Daoy (cell line): Measurements from ENCODE around the gene WDR89. TPM values are rescaled to one million over a fixed set of nuclear protein-coding genes. Genes with fewer than 3 reads are reported as not detected.
"Not testable (repeated sequence)": the region's sequence is repeated elsewhere in the genome, so short reads cannot be mapped to it uniquely, and the experiment has no call there.

Experiments used
- DNase-seq: peaks from one replicate; pipeline ENCODE4 v3.0.0-alpha.2; 2015; ENCODE audit warnings: low read depth
- total RNA-seq: library from RNA; depleted of rRNA; stranded (reverse); fragments of >200 nt; shearing (Covaris generic); gene quantifications from 2 replicates; pipeline ENCODE4 v1.2.3, GENCODE V29; 2014; rRNA removed

The WDR89 gene
- 29.3 and 32.8 TPM in 2 replicates for total RNA-seq

DNA sequence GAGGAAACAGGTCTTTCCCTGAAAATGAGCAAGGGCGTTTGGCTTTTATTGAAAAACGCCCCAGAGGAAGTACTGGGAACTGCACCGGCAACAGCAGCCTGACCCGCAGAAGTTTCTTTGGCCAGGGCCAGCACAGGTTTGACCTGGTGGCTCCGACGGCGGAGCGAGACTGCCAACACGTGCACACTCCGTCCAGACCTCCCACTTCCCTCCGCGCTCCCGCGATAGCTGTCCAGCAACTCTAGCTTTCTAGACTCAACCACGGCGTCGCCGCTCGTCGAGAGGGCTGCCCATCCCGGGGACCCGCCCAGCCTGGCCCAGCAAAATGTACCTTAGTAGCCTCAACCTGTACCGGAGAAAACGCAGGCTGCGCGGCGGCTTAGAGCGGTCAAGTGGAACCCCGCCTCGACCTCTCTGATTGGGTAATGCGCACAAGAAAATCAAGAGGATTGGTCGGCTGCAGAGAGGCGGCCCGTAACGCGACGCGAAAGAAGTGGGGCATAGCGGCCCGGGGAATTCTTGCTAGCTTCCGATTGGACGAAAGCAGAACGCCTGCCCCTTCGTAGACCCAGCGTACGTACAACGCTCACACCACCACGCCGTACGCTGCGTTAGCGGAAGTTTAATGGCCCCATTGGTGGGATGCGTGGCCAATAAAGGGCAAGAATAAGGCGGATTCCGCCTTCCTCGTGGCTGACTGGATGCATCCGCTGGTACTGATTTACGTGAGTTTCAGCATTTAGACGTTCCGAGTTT is at the start of gene WDR89:
Gene WDR89 (minus strand): TSS at position 399 of the 756 bp plus-strand sequence. CDS start 41,929 bp downstream, outside the sequence.
- peak; percentile 100 for DNase-seq

GRCh38 chr14:63689132-63689531 is 47.5 kb upstream of the WDR89 start:
- no peak for DNase-seq

DNA sequence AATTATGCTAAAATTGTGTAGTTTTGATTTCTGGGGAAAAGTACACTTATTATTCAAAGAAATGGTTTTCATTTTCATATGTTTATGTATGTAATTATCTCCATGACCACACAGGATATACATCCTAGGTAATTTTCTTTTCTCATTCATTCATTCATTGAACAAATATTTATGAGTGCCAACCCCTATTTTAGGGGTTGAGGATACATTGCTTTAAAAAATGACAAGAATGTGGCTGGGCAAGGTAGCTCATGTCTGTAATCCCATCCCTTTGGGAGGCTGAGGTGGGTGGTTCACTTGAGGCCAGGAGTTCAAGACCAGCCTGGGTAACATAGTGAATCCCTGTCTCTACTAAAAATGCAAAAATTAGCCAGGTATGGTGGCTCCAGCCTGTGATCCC is 45.3 kb upstream of the WDR89 start:
- DNase-seq, result no peak

DNA sequence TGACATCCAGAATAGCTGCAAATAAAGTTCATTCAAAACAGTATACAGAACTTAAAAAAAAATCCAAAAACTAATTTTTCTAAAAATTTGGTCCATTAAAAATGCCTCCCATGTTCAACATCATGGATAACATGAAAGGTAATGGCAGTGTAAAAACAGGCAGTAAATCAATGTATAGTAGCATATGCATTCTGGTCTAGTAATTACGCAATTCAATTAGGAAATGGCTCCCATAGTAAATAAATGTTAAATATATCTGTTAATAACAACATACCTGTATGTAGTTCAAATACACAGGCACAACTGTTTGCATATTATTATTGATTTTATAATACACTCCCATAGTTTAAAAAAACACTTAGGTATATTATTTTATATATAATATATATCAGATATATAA is 43.7 kb upstream of the WDR89 start:
- no peak for DNase-seq

GRCh38 chr14:63682727-63683593 is 41.3 kb upstream of the WDR89 start:
- DNase-seq, result no peak

DNA sequence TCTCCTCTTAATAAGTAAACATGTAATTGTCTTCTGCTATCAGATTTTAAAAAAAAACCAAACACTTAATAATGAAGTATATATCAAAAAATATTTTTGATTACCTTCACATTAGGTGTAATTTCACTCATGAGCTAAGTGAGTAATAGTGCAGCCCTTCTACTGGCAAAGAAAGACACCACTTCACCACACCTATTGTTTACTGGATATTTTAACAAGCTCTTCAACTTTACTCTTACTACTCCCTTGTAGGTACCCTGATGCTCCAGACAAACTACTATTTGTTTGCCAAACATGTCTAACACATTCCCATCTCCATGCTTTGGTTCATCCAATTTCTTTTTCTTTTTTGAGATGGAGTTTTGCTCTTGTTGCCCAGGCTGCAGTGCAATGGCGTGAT is 36.9 kb upstream of the WDR89 start:
- DNase-seq, result no peak

- peak; percentile 39 for DNase-seq
Observed at GRCh38 chr14:63677891-63678379, 36.3 kb upstream of the WDR89 start.

DNA sequence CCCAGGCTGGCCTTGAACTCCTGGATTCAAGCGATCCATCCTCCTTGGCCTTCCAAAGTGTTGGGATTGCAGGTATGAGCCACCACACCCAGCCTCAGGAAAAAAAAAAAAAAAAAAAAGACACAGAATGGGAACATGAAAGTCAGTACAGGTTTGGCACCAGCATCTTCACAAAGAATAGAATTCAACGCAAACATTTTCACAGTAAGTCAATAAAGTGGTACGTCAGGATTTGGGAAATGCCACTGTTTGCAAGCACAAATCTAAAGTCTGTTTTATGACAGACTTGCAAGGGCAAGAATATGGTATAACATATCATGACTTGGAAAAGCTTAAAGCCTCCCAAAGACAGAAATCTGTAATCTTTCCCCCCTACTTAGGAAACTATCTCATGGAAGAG is 34.9 kb upstream of the WDR89 start:
- DNase-seq, result no peak

DNA sequence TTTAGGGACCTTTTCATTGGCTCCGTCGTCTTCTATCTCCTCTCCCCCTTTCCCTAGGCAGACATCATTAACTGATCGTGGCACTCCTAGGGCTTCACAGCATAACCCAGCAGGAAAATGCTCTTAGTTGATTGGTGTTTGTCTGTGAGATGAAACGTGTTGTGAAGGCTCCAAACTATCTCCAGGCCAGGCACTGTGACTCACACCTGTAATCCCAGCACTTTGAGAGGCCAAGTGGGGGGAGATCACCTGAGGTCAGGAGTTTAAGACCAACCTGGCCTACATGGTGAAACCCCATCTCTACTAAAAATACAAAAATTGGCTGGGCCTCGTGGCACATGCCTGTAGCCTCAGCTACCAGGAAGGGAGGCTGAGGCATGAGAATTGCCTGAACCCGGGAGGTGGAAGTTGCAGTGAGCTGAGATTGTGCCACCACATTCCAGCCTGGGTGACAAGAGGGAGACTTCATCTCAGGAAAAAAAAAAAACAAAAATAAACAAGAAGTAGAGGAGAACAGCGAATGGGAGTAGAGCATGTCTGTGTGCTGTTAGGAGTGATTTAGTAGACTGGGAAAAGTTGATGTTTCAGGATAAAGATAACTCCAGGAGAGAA is 32.3 kb upstream of the WDR89 start:
- DNase-seq, result no peak

DNA sequence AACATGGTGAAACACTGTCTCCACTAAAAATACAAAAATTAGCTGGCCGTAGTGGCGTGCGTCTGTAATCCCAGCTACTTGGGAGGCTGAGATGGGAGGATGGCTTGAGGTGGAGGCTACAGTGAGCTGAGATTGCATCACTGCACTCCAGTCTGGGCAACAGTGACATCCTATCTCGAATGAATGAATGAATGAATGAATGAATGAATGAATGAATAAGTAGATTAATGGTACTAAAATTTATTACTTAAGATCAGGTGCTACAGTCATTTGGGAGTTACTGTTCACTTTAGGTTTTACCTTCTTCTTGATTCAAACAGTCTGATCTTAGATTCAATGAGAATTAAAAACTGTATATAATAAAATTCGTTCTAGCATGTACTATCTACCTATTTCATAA is 31.6 kb upstream of the WDR89 start:
- no peak for DNase-seq

GRCh38 chr14:63672417-63673180 is 30.9 kb upstream of the WDR89 start:
- no peak for DNase-seq

DNA sequence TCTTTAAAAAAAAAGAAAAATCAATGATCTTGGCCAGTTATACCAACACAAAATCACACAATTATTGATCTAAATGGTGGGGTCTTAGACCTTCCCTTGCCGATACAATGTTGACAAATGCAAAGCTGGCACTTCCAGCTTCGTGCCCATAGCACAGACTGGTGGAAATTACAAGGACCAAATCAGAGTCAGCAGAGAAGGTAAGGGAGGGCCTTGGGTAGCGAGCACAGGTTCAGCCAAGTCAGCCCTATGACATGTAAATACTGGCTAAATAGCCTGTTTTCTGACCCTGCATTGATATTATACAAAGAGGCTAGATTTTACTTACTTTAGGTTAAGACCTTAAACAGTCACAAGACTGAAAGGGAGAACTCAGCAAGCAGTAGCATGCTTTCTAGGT is 30.3 kb upstream of the WDR89 start:
- DNase-seq, result no peak

GRCh38 chr14:63670692-63671091 is 29.0 kb upstream of the WDR89 start:
- no peak for DNase-seq

- DNase-seq, result no peak
Observed at GRCh38 chr14:63666335-63666734, 24.7 kb upstream of the WDR89 start.

GRCh38 chr14:63663428-63664341 is 22.0 kb upstream of the WDR89 start:
- no peak for DNase-seq

GRCh38 chr14:63662776-63663175 is 21.1 kb upstream of the WDR89 start:
- no peak for DNase-seq

GRCh38 chr14:63661881-63662280 is 20.2 kb upstream of the WDR89 start:
- DNase-seq, result not testable (repeated sequence)

GRCh38 chr14:63659726-63660125 is 18.1 kb upstream of the WDR89 start:
- no peak for DNase-seq

- no peak for DNase-seq
Observed at GRCh38 chr14:63656194-63656593, 14.5 kb upstream of the WDR89 start.

DNA sequence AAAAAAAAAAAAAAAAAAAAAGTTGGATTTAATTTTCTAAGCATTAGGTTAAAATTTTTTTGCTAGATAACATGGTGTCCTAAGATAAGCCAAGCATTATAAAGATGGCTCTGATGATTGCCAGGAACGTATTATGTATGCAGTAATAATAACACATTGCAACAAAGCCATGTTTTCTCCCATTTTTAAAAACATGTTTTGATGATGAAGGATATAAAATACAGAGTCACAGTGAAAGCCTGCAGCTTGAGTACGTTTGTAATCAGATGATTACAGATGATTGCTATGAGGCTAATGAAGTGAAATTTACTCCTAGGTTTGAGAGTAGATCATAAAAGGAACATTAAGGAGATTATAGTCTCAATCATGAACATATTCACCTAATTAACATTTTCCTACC is 13.3 kb upstream of the WDR89 start:
- DNase-seq, result no peak

GRCh38 chr14:63654346-63654745 is 12.7 kb upstream of the WDR89 start:
- no peak for DNase-seq
